ENCODE data around the gene B3GNT3. TPM values are rescaled to one million over a fixed set of nuclear protein-coding genes. Genes with fewer than 3 reads are reported as not detected.

The B3GNT3 gene, protein sequence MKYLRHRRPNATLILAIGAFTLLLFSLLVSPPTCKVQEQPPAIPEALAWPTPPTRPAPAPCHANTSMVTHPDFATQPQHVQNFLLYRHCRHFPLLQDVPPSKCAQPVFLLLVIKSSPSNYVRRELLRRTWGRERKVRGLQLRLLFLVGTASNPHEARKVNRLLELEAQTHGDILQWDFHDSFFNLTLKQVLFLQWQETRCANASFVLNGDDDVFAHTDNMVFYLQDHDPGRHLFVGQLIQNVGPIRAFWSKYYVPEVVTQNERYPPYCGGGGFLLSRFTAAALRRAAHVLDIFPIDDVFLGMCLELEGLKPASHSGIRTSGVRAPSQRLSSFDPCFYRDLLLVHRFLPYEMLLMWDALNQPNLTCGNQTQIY
- 100 to 1,000 TPM; 108 to 132 TPM for total RNA-seq

DNA sequence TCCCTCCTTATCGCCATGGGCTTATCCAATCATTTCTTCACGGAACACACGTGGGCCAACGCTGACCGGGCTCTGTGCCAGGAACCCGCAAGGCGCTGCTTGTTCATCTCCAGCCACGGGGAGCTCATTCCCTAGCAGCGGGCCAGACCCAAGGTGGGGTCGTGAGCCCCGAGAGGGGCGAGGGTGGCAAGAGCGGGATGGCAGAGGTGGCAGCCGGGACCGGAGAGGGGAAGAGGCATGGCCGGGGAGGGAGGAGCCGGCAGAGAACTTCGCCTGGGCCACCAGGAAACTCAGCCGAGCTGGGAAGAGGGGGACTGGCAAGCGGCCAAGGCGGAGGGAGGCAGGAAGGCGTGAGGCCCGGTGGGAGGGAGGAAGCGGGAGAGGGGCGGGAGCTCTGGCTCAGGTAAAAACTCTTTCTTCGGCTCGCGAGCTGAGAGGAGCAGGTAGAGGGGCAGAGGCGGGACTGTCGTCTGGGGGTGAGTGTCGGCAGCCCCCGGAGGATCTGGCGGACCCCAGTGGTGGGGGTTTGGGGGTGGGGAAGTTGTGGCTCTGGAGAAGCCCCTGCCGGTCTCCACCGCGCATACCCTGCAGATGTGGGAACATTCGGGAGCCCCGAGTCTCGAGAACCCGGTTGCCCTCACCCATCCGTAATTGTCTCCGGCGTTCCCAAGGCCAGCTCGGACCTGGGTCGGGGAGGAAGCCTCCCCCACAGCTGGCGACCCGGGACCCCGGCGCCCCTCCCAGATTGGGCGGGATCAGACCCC lies at the start of gene B3GNT3:
Gene B3GNT3 (plus strand): TSS at position 408 of the 764 bp plus-strand sequence. CDS start 12,670 bp downstream, outside the sequence.
- TF ChIP-seq, protein P1, sequence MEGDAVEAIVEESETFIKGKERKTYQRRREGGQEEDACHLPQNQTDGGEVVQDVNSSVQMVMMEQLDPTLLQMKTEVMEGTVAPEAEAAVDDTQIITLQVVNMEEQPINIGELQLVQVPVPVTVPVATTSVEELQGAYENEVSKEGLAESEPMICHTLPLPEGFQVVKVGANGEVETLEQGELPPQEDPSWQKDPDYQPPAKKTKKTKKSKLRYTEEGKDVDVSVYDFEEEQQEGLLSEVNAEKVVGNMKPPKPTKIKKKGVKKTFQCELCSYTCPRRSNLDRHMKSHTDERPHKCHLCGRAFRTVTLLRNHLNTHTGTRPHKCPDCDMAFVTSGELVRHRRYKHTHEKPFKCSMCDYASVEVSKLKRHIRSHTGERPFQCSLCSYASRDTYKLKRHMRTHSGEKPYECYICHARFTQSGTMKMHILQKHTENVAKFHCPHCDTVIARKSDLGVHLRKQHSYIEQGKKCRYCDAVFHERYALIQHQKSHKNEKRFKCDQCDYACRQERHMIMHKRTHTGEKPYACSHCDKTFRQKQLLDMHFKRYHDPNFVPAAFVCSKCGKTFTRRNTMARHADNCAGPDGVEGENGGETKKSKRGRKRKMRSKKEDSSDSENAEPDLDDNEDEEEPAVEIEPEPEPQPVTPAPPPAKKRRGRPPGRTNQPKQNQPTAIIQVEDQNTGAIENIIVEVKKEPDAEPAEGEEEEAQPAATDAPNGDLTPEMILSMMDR (IDR thresholded peaks at IDR 0.05) = no peak
- H3K27me3 ChIP-seq = peaks cover 3% of the 10 kb centered on the region
- H3K4me1 ChIP-seq = peaks cover 10% of the 10 kb centered on the region
- intact Hi-C loops (cut with DNase I) = no loop called here
- no peaks in the 10 kb centered on the region for H3K36me3 ChIP-seq
- peak within 1 kb of the TSS; percentile 61 for H3K4me3 ChIP-seq
- peak within 1 kb of the TSS; percentile 96 to 99 for H3K9ac ChIP-seq (ENCODE audit: low read depth in 2 of 2, low read length in 2 of 2)
- peak; percentile 97 for DNase-seq
- H3K9me3 ChIP-seq = no peaks in the 10 kb centered on the region
- peak within 1 kb of the TSS; percentile 95 for H3K27ac ChIP-seq

DNA sequence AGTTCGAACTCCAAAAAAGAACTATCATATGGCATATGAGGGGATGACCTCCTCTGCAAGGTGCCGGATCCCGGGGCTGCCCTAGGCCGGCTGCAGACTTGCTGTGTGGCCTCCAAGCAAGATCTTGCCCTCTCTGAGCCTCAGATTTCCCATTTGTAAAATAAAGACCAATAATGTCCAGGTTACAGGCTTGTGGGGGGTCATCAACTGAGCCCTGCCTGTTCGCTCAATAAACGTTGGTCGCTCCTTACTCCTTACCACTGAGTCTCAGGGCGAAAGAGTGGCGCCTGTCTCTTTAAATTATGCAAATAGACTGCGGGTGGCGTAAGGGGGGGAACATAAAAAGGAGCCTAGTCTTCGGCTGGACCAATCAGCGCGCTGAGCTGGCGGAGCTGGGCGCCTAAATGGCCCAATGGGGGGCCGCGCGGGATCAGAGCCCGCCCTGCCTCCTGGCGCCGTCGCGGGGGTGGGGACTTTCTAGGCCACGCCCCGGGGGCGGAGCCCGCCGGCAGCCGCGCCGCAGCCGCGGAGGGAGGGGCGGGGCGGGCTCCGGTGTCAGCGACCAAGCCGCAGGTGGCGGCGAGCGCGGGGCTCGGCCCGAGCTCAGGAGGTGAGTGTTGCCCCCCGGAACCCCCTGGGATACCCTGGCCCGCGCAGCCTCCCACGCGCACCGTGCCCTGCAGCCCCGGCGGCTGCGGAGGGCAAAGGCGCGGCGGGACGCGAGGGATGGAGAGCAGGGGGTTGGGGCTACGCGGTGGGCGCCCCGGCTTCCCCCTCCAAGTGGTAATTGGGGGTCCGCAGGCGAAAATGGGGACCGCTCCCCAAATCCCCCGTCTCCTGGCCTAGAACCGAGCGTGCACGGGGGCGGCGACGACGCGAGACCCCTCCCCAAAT lies 47.5 kb upstream of the B3GNT3 start:
- no peak overlapping the region for H3K27ac ChIP-seq
- no peaks in the 10 kb centered on the region for H3K9me3 ChIP-seq
- no peaks in the 10 kb centered on the region for H3K36me3 ChIP-seq
- peak overlapping the region; percentile 54 for H3K4me3 ChIP-seq
- no peaks in the 10 kb centered on the region for H3K4me1 ChIP-seq
- peak overlapping the region in 1 of 2 donors; percentile 55 for H3K9ac ChIP-seq (ENCODE audit: low read depth in 2 of 2, low read length in 2 of 2)
- TF ChIP-seq, protein P1 (IDR thresholded peaks at IDR 0.05) = no peak
- peak; percentile 92 for DNase-seq
- intact Hi-C loops (cut with DNase I) = no loop called here
- no peaks in the 10 kb centered on the region for H3K27me3 ChIP-seq

DNA sequence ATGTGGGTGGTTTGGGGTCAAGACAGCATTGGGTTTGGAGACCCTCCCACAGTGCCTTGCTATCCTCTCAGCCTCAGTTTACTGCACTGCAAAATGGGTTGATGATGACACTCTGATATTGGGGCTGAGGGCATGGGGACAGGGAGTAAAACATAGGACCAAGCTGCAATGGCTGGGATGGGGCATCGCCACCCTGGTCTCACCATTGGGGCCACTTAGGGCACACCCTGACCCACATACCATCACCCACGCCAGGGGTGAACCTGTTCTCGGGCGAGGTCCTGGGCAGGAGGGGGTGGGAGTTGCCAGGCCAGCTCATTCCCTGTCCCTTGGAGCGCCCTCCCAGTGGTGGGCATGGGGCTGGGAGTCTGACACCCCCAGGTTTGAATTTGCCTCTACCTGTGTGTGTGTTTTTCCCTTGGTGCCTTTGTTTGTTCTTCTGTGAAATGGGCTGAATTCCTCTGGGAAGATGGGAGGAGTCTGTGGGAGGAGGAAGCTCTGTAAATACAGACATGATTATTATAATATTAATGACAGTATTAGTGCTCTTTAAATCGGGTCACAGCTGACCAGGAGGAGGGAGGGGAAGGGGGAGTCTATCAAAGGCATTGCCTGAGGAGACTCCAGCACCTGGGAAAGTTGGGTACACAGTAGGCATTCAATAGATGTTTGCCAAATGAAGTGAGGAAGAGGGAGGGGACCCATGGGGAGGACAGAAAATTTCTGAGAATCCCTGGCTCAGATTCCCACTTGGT lies 45.9 kb upstream of the B3GNT3 start:
- H3K27ac ChIP-seq = no peak overlapping the region
- H3K4me3 ChIP-seq = no peak overlapping the region
- TF ChIP-seq, protein P1 (IDR thresholded peaks at IDR 0.05) = no peak
- H3K27me3 ChIP-seq = no peaks in the 10 kb centered on the region
- no peaks in the 10 kb centered on the region for H3K9me3 ChIP-seq
- H3K4me1 ChIP-seq = no peaks in the 10 kb centered on the region
- no peak overlapping the region for H3K9ac ChIP-seq (ENCODE audit: low read depth in 2 of 2, low read length in 2 of 2)
- H3K36me3 ChIP-seq = no peaks in the 10 kb centered on the region
- intact Hi-C loops (cut with DNase I) = no loop called here
- DNase-seq = no peak

DNA sequence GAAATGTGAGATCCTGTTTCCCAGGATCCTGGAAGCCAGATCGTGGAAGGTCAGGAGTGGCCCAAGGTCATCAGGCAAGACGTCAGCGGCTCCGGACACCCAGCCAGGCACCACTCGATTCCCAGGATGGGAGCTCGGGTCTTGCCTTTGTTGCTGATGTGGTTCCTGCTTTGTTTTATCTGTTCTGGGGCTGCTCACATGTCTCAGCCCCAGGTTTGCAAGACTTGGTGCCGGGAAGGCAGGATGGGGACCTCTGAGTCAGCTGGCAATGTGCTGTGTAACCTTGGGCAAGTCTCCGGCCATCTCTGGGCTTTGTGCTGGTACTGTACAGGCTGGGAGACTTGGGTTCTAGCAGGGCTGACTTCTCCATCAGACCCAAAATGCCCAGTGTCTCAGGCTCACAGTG lies 45.0 kb upstream of the B3GNT3 start:
- Histone ChIP-seq H3K4me1 (no peaks in the 10 kb centered on the region), H3K9me3 (no peaks in the 10 kb centered on the region), H3K4me3 (no peak overlapping the region), H3K36me3 (no peaks in the 10 kb centered on the region), H3K9ac (ENCODE audit: low read depth in 2 of 2, low read length in 2 of 2) (no peak overlapping the region), H3K27me3 (no peaks in the 10 kb centered on the region), H3K27ac (no peak overlapping the region)
- TF ChIP-seq, protein P1 (IDR thresholded peaks at IDR 0.05) = no peak
- DNase-seq = no peak
- intact Hi-C loops (cut with DNase I) = no loop called here
